ENCODE data around the gene CIAO3.
A peak's percentile ranks its signal among the peaks of the same experiment; 100 is the strongest.
"Not testable (repeated sequence)": the region's sequence is repeated elsewhere in the genome, so short reads cannot be mapped to it uniquely, and the experiment has no call there.

The CIAO3 gene

GRCh38 chr16:700684-701584 lies 39.9 kb downstream of the CIAO3 start:
- DNase-seq (ENCODE audit: extremely low spot score, insufficient read length, low read depth) (no peak), FAIRE-seq (no peak)

- no peak for FAIRE-seq
- DNase-seq (ENCODE audit: extremely low spot score, insufficient read length, low read depth) = no peak
These were observed 41.7 kb downstream of the CIAO3 start for GRCh38 chr16:698911-699671.

- FAIRE-seq (no peak), DNase-seq (ENCODE audit: extremely low spot score, insufficient read length, low read depth) (no peak)
These were observed 45.3 kb downstream of the CIAO3 start for GRCh38 chr16:695355-696089.

- DNase-seq (ENCODE audit: extremely low spot score, insufficient read length, low read depth) (no peak), FAIRE-seq (no peak)
These were observed 45.9 kb downstream of the CIAO3 start for GRCh38 chr16:694863-695354.

GRCh38 chr16:694187-694862 lies 46.5 kb downstream of the CIAO3 start:
- no peak for FAIRE-seq
- DNase-seq (ENCODE audit: extremely low spot score, insufficient read length, low read depth) = no peak

- DNase-seq (ENCODE audit: extremely low spot score, insufficient read length, low read depth) = no peak
- FAIRE-seq = no peak
These were observed 47.0 kb downstream of the CIAO3 start for GRCh38 chr16:693766-694165.

- FAIRE-seq = no peak
These were observed 47.4 kb downstream of the CIAO3 start for GRCh38 chr16:693364-693763.

GRCh38 chr16:692356-693108 lies 48.3 kb downstream of the CIAO3 start:
- DNase-seq (ENCODE audit: extremely low spot score, insufficient read length, low read depth) = no peak
- FAIRE-seq = no peak

More at GRCh38 chr16:693364-693763, 47.4 kb downstream of the CIAO3 start:
- DNase-seq (ENCODE audit: extremely low spot score, insufficient read length, low read depth) = no peak

GRCh38 chr16:691242-691641 lies 49.6 kb downstream of the CIAO3 start:
- not testable (repeated sequence) for DNase-seq (ENCODE audit: extremely low spot score, insufficient read length, low read depth); FAIRE-seq

GRCh38 chr16:689175-689897 lies 51.5 kb downstream of the CIAO3 start:
- DNase-seq (ENCODE audit: extremely low spot score, insufficient read length, low read depth) (no peak), FAIRE-seq (no peak)

- no peak for DNase-seq (ENCODE audit: extremely low spot score, insufficient read length, low read depth)
These were observed 53.3 kb downstream of the CIAO3 start for GRCh38 chr16:687499-687898.

GRCh38 chr16:686459-687260 lies 54.1 kb downstream of the CIAO3 start:
- no peak for FAIRE-seq
- DNase-seq (ENCODE audit: extremely low spot score, insufficient read length, low read depth) = no peak

More at GRCh38 chr16:687499-687898, 53.3 kb downstream of the CIAO3 start:
- FAIRE-seq = no peak

- DNase-seq (ENCODE audit: extremely low spot score, insufficient read length, low read depth) = no peak
- FAIRE-seq = no peak
These were observed 54.8 kb downstream of the CIAO3 start for GRCh38 chr16:685967-686366.

GRCh38 chr16:684961-685696 lies 55.7 kb downstream of the CIAO3 start:
- DNase-seq (ENCODE audit: extremely low spot score, insufficient read length, low read depth) = no peak

GRCh38 chr16:684071-684794 lies 56.6 kb downstream of the CIAO3 start, which contains the start of gene JMJD8:
Gene JMJD8 (minus strand): TSS chr16:684334. CDS start chr16:684319, 15 bp downstream.
- peak; percentile 93 for DNase-seq (ENCODE audit: extremely low spot score, insufficient read length, low read depth)
- FAIRE-seq = peak; percentile 98

More at GRCh38 chr16:684961-685696, 55.7 kb downstream of the CIAO3 start:
- FAIRE-seq = no peak

All from GM18507 (cell line).